GM18508 (cell line): ENCODE data around the gene LAMA5.

ENCODE experiments used
- ATAC-seq: cut with Tn5 transposase; IDR thresholded peaks from one replicate; pipeline ENCODE4 v1.9.1; 2021; ENCODE audit warnings: moderate number of reproducible peaks; ENCODE audit not compliant: insufficient read depth, unreplicated experiment

Gene LAMA5

GRCh38 chr20:62276439-62276838 is 90.7 kb downstream of the LAMA5 start:
- ATAC-seq = no peak

DNA sequence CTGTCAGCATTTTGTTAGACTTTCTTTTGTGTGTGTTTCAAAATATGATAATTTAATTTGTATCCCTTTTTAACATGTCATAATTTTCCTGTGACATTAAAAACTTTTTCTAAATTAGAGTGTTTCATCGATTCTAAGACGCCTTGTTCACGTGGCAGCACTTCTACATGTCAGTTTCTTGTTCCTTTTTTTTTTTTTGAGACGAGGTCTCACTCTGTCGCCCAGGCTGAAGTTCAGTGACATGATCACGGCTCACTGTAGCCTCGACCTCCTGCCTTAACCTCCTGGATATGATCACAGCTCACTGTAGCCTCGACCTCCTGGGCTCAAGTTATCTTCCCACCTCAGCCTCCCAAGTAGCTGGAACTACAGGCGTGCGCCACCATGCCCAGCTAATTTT is 91.9 kb downstream of the LAMA5 start:
- ATAC-seq = no peak

DNA sequence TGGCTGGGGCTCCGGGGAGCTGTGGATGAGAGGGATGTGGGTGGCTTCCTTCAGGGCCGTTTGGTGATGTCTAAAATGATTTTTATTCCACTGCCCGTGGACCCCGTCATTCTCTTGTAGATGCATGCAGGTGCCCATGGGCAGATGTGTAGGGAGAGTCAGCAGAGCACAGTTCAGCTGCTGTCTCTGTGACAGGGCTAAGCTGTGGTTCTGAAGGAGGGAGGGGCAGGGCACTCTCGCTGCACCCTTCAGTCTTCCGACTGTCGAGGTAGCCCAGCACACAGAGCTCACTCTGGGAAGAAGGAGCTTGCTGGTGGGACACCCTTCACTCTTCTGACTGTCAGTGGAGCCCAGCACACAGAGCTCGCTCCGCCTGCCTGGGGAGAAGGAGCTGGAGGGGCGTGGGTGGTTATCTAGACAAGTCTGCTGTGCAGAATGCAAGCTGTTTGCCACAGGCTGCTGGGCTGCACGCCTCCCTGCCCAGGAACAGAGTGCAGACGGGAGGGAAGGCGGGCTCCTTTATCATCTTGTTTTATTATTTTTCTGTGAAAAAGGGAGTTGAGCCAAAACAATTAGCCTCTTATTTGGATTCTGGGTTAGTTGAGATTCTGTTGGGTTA is 92.7 kb downstream of the LAMA5 start:
- no peak for ATAC-seq

DNA sequence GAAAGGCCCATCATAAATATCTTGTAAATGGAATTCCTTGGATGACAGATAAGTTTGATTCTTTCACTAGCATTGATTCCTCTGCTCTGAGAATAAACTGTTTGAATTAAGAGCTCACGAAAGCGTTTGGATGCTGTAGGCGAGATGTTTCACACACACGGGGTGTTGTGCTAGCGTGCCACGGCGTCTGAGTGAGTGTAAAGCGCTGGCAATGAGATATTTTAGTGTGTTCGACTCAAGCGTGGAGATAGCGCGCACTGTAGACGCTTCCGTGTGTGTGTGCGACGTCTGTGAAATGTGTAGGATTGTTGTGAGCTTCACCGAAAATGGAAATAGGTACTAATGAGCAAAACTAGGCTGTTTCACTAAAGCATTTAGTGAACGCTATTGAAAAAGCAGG is 93.7 kb downstream of the LAMA5 start:
- ATAC-seq = no peak

GRCh38 chr20:62272200-62272599 is 94.9 kb downstream of the LAMA5 start:
- no peak for ATAC-seq

GRCh38 chr20:62269871-62270270 is 97.2 kb downstream of the LAMA5 start:
- ATAC-seq = no peak

GRCh38 chr20:62269378-62269777 is 97.7 kb downstream of the LAMA5 start:
- no peak for ATAC-seq

- no peak for ATAC-seq
These were observed 98.7 kb downstream of the LAMA5 start for GRCh38 chr20:62268228-62268900.

DNA sequence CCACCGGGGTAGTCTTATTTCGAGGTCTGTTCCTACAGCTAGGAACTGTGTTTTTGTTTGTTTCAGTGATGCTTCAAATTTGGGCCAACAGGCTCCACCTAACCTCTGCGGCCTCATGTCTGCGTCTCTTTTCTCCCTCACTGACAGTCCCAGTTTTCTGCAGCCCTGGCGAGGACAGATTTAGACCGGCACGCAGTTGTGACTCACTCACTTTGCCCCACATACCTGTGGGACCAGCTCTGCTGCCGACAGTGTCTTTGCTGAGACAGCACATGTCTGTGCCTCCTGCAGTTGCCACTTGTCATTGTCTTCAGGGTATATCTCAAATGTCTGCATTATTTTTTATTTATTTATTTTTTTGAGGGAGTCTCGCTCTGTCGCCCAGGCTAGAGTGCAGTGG is 99.6 kb downstream of the LAMA5 start:
- ATAC-seq = no peak

GRCh38 chr20:62266851-62267250 is 100.3 kb downstream of the LAMA5 start:
- no peak for ATAC-seq

DNA sequence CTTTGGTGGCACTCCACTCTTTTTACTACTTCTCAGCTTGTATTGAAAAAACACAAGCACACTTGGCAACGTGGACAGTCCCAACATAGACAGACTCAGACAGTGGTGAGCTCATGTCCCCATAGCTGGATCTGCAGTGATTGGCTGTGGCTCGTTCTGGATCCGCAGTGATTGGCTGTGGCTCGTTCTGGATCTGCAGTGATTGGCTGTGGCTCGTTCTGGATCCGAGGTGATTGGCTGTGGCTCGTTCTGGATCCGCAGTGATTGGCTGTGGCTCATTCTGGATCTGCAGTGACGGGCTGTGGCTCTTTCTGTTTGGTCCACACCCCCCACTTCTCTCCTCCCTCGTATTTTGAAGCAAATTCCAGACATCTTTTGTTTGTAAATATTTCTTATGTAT is 100.8 kb downstream of the LAMA5 start:
- ATAC-seq = no peak

- ATAC-seq = no peak
These were observed 101.7 kb downstream of the LAMA5 start for GRCh38 chr20:62265365-62265764.

- ATAC-seq = no peak
These were observed 103.7 kb downstream of the LAMA5 start for GRCh38 chr20:62263396-62263795.

- ATAC-seq = no peak
These were observed 105.0 kb downstream of the LAMA5 start for GRCh38 chr20:62262064-62262463.

- no peak for ATAC-seq
These were observed 107.9 kb downstream of the LAMA5 start for GRCh38 chr20:62259294-62259565.
